ENCODE data around the gene SRR. TPM values are rescaled to one million over a fixed set of nuclear protein-coding genes. Genes with fewer than 3 reads are reported as not detected.
"Not testable (repeated sequence)": the region's sequence is repeated elsewhere in the genome, so short reads cannot be mapped to it uniquely, and the experiment has no call there.

The SRR gene, protein sequence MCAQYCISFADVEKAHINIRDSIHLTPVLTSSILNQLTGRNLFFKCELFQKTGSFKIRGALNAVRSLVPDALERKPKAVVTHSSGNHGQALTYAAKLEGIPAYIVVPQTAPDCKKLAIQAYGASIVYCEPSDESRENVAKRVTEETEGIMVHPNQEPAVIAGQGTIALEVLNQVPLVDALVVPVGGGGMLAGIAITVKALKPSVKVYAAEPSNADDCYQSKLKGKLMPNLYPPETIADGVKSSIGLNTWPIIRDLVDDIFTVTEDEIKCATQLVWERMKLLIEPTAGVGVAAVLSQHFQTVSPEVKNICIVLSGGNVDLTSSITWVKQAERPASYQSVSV
- total RNA-seq, result 10 to 100 TPM in 1 of 2 donors, 1 to 10 TPM in 1; 7.4 to 10.9 TPM
- long read RNA-seq, donor 1, partial matches to known transcripts, result 0 of 5 reads
- long read RNA-seq, donor 1, other reads (novel, unspliced or antisense), result 2 of 5 reads
- long read RNA-seq, donor 2, transcript SRR-201 (8 exons, 2,728 nt), result major isoform, 14 of 15 reads
- long read RNA-seq, donor 2, partial matches to known transcripts, result 0 of 15 reads
- long read RNA-seq, donor 2, other reads (novel, unspliced or antisense), result 1 of 15 reads

DNA sequence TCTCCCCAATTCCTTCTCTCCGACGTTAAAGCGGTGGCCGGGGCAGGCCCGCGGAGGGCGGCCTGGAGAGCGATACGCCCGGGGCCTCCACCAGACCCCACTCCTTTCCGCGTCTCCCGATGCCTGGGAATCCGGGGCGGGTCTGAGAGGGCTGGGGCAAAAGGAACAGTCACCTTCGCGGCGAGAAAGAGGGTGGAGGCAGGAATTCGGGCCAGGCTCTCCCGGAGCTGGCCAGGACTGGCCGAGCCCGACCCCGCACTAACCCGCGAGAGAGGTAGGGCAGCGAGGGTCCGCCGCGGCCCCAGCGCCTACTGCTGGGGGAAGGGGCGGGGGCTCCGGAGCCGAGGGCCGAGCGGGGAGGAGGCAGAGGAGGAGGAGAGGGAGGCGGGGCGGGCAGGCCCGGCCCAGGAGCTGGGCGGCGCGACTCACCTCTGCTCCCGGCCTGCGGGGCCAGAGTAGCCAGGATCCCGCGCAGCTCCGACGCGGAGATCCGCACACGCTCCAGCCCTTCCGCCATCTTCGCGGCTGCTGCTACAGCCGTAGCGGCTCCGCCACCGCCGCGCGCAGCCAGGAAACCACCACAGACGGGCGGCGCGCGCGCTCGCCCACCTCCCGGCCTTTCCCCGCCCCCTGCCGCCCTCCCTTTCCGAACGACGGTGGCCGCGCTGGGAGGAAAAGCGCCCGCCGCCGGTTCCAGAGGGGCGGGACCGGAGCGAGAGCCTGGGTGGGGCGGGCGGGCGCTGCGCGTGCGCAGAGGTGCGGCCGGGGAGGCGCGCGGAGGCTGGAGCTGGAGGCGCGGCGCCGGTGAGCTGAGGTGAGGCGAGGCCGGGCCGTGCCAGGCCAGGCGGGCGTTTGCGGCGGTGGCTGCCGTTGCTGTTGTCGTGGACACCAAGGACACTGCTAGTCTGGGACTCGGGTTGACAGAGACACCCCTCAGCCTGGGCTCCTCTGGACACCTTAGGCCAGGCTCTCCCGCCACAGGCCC, at the start of gene SRR, which contains the start of gene SMG6:
TSS of gene SRR (plus strand) at position 747 of the 985 bp plus-strand sequence. CDS start 11,611 bp downstream, outside the sequence.
TSS of gene SMG6 (minus strand) at position 582 of the 985 bp plus-strand sequence. CDS start at position 517, 65 bp downstream.
- peak; percentile 98 for DNase-seq (ENCODE audit: low spot score)
- intact Hi-C loops (cut with DNase I), result no loop called here

GRCh38 chr17:2258830-2259229, 44.9 kb upstream of the SRR start:
- DNase-seq (ENCODE audit: low spot score); intact Hi-C loops (cut with DNase I): not testable (repeated sequence)

DNA sequence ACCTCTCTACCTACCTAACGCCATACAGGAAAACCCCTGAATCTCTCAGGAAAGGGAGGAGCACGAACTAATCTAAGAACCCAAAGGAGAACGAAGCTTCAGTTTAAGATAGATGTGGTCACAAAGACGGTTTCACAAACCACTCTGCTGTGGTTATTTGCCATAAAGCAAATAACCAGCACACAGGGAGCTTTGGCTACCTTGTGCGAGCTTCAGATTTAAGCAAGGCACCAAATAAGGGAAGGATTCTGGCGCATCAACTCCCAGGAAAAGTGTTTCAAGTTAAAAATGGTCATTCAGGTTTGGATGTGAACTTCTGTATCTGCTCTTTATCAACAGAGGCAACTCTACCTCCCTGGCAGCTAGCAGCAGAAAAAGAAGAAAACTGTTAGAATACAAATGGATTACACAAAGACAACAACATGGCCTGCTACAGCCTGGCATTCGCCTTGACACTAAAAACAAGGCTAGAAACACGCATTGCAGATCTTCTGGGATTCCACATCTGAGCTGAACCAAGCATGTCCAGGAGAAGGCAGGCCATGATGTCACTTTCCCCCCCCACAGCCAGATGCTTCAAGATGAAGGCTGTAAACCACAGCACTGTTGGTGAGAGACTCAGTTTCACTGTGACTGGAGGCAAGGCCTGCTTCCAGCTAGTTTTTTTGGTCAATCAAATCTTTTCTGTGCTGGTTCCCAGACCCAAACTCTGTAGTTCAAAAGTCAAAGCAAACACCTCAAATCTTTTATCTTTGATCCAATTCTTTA, 43.8 kb upstream of the SRR start:
- intact Hi-C loops (cut with DNase I), result no loop called here
- no peak for DNase-seq (ENCODE audit: low spot score)

GRCh38 chr17:2262135-2262587, 41.6 kb upstream of the SRR start:
- intact Hi-C loops (cut with DNase I), result no loop called here

GRCh38 chr17:2263183-2264066, 40.3 kb upstream of the SRR start:
- no peak for DNase-seq (ENCODE audit: low spot score)
- intact Hi-C loops (cut with DNase I), result no loop called here

More at GRCh38 chr17:2262135-2262587, 41.6 kb upstream of the SRR start:
- DNase-seq (ENCODE audit: low spot score), result no peak

GRCh38 chr17:2264067-2264860, 39.5 kb upstream of the SRR start:
- intact Hi-C loops (cut with DNase I), result no loop called here
- DNase-seq (ENCODE audit: low spot score), result no peak

- intact Hi-C loops (cut with DNase I), result loop anchor here in 1 of 2 donors (5.0 kb wide), 1 partner anchor 548 kb away; no protein-coding TSS in a partner anchor
- not testable (repeated sequence) for DNase-seq (ENCODE audit: low spot score)
Observed at GRCh38 chr17:2265166-2265565, 38.6 kb upstream of the SRR start.

GRCh38 chr17:2266045-2266864, 37.5 kb upstream of the SRR start:
- DNase-seq (ENCODE audit: low spot score), result no peak
- intact Hi-C loops (cut with DNase I), result loop anchor here in 1 of 2 donors (5.0 kb wide), 1 partner anchor 549 kb away; no protein-coding TSS in a partner anchor

DNA sequence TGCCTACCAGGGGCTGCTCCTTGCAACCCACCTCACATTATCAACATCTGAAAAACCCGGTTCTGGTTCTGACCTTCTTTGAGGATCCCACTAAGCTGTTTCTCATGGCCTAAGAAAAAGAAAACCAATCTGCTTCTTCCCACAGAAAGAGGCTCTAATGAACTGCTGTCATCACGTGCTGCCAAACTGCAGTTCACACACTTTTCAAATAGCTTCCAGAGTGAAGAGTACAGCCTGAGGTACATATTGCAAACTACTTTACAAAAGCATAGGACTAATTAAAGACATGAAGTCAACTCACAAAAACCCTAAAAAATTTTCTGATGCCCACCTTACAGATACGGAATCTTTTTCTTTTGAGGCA, 36.9 kb upstream of the SRR start:
- DNase-seq (ENCODE audit: low spot score), result no peak
- intact Hi-C loops (cut with DNase I), result loop anchor here in 1 of 2 donors (5.0 kb wide), 1 partner anchor 550 kb away; no protein-coding TSS in a partner anchor

DNA sequence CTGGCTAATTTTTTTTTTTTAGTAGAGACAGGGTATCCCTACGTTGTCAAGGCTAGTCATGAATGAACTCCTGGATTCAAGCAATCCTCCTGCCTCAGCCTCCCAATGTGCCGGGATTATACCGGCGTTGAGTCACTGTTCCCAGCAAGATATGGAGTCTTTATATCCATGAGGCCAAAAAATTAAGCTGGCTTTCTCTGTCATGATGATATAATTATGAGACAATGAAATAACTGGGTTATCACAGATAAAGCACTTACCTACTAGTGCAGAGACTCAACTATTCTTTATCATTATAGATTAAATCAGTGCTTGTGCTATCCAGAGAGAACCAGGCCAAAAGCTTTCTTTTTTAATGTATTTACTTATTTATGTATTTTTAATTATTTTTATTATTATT, 36.4 kb upstream of the SRR start:
- no peak for DNase-seq (ENCODE audit: low spot score)
- intact Hi-C loops (cut with DNase I), result loop anchor here in 1 of 2 donors (5.0 kb wide), 1 partner anchor 550 kb away; no protein-coding TSS in a partner anchor

- intact Hi-C loops (cut with DNase I), result no loop called here
- DNase-seq (ENCODE audit: low spot score), result no peak
Observed at GRCh38 chr17:2271985-2272702, 31.6 kb upstream of the SRR start.

DNA sequence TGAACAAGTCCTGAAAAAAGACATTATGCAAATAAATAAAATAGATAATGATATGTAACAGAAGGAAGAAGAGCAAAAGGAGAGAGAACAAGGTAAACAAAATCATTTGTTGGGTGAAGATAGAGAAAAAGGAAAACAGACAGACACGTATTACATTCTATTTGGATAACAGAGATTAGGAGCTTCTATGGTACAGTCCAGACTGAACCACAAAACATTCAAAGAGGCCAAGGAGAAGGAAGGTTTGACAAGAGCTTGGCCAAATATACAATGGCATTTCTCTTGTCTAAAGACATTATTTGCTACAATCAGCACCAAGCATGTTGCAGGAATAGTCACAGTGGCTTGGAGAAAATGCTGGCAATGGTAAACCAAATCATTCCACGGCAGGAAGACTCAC, 29.3 kb upstream of the SRR start:
- no peak for DNase-seq (ENCODE audit: low spot score)
- intact Hi-C loops (cut with DNase I), result no loop called here

- intact Hi-C loops (cut with DNase I), result no loop called here
- no peak for DNase-seq (ENCODE audit: low spot score)
Observed at GRCh38 chr17:2275722-2276121, 28.0 kb upstream of the SRR start.

- intact Hi-C loops (cut with DNase I), result loop anchor here in 1 of 2 donors (2.0 kb wide), 1 partner anchor 27 kb away; no protein-coding TSS in a partner anchor
- no peak for DNase-seq (ENCODE audit: low spot score)
Observed at GRCh38 chr17:2277429-2278170, 26.1 kb upstream of the SRR start.
